Trophoblast cell (in vitro differentiated cells and primary cell): ENCODE measurements around the gene HCAR2.
A peak's percentile ranks its signal among the peaks of the same experiment; 100 is the strongest.
"Not testable (repeated sequence)": the region's sequence is repeated elsewhere in the genome, so short reads cannot be mapped to it uniquely, and the experiment has no call there.

Source experiments
- DNase-seq, 2 donors: peaks; one replicate each; pipeline ENCODE4 v3.0.0-alpha.2; 2016
- H2AFZ ChIP-seq: 2 replicates; pipeline ENCODE4 v1.6.1; 2013; ENCODE audit warnings: low read length, moderate library complexity, mild to moderate bottlenecking; ENCODE audit not compliant: insufficient read depth, poor library complexity
- H2AK5ac ChIP-seq: 2 replicates; pipeline ENCODE4 v1.6.1; 2013; ENCODE audit warnings: mild to moderate bottlenecking, low read length
- H2BK120ac ChIP-seq: 2 replicates; pipeline ENCODE4 v1.6.1; 2013; ENCODE audit warnings: low read length, mild to moderate bottlenecking, moderate library complexity; ENCODE audit not compliant: insufficient read depth, poor library complexity
- H2BK12ac ChIP-seq: 2 replicates; pipeline ENCODE4 v1.6.1; 2013; ENCODE audit warnings: mild to moderate bottlenecking, low read length, moderate library complexity
- H2BK5ac ChIP-seq: 2 replicates; pipeline ENCODE4 v1.6.1; 2013; ENCODE audit warnings: low read length, low read depth, moderate library complexity, mild to moderate bottlenecking; ENCODE audit not compliant: poor library complexity
- H3K14ac ChIP-seq: 2 replicates; pipeline ENCODE4 v1.6.1; 2013; ENCODE audit warnings: mild to moderate bottlenecking, low read length
- H3K18ac ChIP-seq: 2 replicates; pipeline ENCODE4 v1.6.1; 2013; ENCODE audit warnings: mild to moderate bottlenecking, low read length
- H3K23ac ChIP-seq: 2 replicates; pipeline ENCODE4 v1.6.1; 2013; ENCODE audit warnings: low read length
- H3K27ac ChIP-seq: 2 replicates; pipeline ENCODE4 v1.5.1; 2013; ENCODE audit warnings: low read depth, mild to moderate bottlenecking, inconsistent platforms, low read length, moderate library complexity
- H3K27me3 ChIP-seq: 2 replicates; pipeline ENCODE4 v1.6.1; 2013; ENCODE audit warnings: inconsistent platforms, mild to moderate bottlenecking, low read length, moderate library complexity; ENCODE audit not compliant: insufficient read depth
- H3K36me3 ChIP-seq, 2 experiments: 1 replicate in 1 of 2; 2 replicates in 1 of 2; pipeline ENCODE4 v1.6.1; 2013; ENCODE audit warnings: low read length in 2 of 2, mild to moderate bottlenecking in 2 of 2, moderate library complexity in 1 of 2; ENCODE audit not compliant: insufficient read depth in 2 of 2, control insufficient read depth in 1 of 2
- H3K4ac ChIP-seq: 2 replicates; pipeline ENCODE4 v1.6.1; 2013; ENCODE audit warnings: low read depth, mild to moderate bottlenecking, low read length, moderate library complexity
- H3K4me1 ChIP-seq, 2 experiments: 1 replicate in 1 of 2; 2 replicates in 1 of 2; pipeline ENCODE4 v1.6.1; 2013; ENCODE audit warnings: low read length in 2 of 2, mild to moderate bottlenecking in 2 of 2, moderate library complexity in 1 of 2; ENCODE audit not compliant: insufficient read depth in 2 of 2, control insufficient read depth in 1 of 2
- H3K4me2 ChIP-seq: 2 replicates; pipeline ENCODE4 v1.6.1; 2013; ENCODE audit warnings: inconsistent platforms, mild to moderate bottlenecking, low read length, moderate library complexity
- H3K4me3 ChIP-seq: 2 replicates; pipeline ENCODE4 v1.5.1; 2013; ENCODE audit warnings: mild to moderate bottlenecking, low read depth, low read length, inconsistent platforms
- H3K79me1 ChIP-seq: one replicate; pipeline ENCODE4 v1.6.1; 2013; ENCODE audit warnings: low read length
- H3K79me2 ChIP-seq: 2 replicates; pipeline ENCODE4 v1.6.1; 2013; ENCODE audit warnings: low read length, mild to moderate bottlenecking; ENCODE audit not compliant: control insufficient read depth, insufficient read depth, poor library complexity
- H3K9ac ChIP-seq: 2 replicates; pipeline ENCODE4 v1.6.1; 2013; ENCODE audit warnings: mild to moderate bottlenecking, low read length
- H3K9me3 ChIP-seq: 2 replicates; pipeline ENCODE4 v1.6.1; 2013; ENCODE audit warnings: low read depth, mild to moderate bottlenecking, control low read depth, inconsistent platforms, low read length; ENCODE audit not compliant: insufficient read depth
- H4K12ac ChIP-seq: 2 replicates; pipeline ENCODE4 v1.6.1; 2013; ENCODE audit warnings: low read depth, mild to moderate bottlenecking, low read length, moderate library complexity
- H4K8ac ChIP-seq: 2 replicates; pipeline ENCODE4 v1.6.1; 2013; ENCODE audit warnings: low read depth, mild to moderate bottlenecking, low read length, moderate library complexity
- H4K91ac ChIP-seq: one replicate; pipeline ENCODE4 v1.6.1; 2013; ENCODE audit warnings: low read depth, mild to moderate bottlenecking, low read length, moderate library complexity
- WGBS: extraction: QIAGEN DNeasy Blood & Tissue Kit; methylation state at CpG from one replicate; pipeline ENCODE4 v1.1.7; 2013; ENCODE audit warnings: missing lambda C conversion rate; ENCODE audit not compliant: insufficient read length, insufficient coverage; ENCODE audit errors: extremely low coverage; 5-methylcytosine and 5-hydroxymethylcytosine counted together

The HCAR2 gene

DNA sequence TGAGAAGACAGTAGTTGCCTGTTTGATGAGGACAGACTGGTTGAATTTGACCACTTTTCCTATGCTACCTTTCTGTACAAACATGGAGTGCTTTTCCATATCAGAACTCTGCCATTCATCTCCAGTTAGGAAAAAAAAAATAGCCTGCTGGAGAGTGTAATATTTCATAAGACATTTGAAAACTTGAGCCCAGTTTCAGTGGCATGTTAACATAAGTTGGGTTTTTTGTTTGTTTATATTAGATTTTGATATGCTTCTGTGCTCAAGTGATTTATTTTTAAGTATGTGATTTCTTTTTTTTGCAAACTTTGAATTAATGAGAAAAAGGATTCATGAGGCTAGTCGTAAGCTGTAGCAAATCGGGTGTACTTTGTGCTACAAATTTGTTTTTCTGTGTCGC, 684 bp upstream of the HCAR2 start:
- not testable (repeated sequence) for H3K79me1 ChIP-seq, H3K4me3 ChIP-seq, H3K9me3 ChIP-seq, H2BK12ac ChIP-seq, H3K79me2 ChIP-seq, H3K4me2 ChIP-seq, H3K4me1 ChIP-seq, H2BK5ac ChIP-seq, H3K4ac ChIP-seq, DNase-seq, H2AK5ac ChIP-seq, H3K9ac ChIP-seq, H3K27ac ChIP-seq, H4K91ac ChIP-seq, H3K18ac ChIP-seq, H2AFZ ChIP-seq, H3K23ac ChIP-seq, H3K36me3 ChIP-seq, H4K8ac ChIP-seq, H2BK120ac ChIP-seq, H3K14ac ChIP-seq, H3K27me3 ChIP-seq, H4K12ac ChIP-seq
- no CpG with 5 or more reads among the region's 3 CpGs for WGBS

DNA sequence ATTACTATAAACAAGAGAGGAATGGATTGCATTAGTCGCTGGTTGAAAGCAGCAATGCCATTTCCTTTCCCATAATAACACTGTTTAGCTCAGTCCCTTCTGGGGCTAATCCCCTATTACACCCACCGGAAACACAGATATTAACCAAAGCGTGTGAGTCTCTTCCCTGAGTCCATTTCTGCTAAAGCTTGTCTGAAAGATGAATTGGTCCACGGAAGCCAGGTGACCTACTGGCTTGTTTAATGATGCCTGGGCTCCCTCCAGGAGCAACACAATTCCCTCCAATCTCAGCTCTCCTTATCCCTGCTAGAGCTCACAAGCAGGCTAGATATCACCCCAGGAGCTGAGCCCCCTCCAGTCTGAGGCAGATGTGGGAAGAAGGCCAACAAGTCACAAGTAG, 1.7 kb downstream of the HCAR2 start:
- not testable (repeated sequence) for H3K4me1 ChIP-seq, H4K8ac ChIP-seq, DNase-seq, H2BK120ac ChIP-seq, H2AFZ ChIP-seq, H3K27me3 ChIP-seq, H3K23ac ChIP-seq, H3K4me3 ChIP-seq, H3K27ac ChIP-seq, H3K79me1 ChIP-seq, H4K12ac ChIP-seq, H3K9me3 ChIP-seq, H2BK12ac ChIP-seq, H3K4me2 ChIP-seq, H3K14ac ChIP-seq, H4K91ac ChIP-seq, H3K9ac ChIP-seq, H3K18ac ChIP-seq, H3K79me2 ChIP-seq, H2AK5ac ChIP-seq, H2BK5ac ChIP-seq, H3K36me3 ChIP-seq, H3K4ac ChIP-seq
- WGBS, result no CpG with 5 or more reads among the region's 4 CpGs

DNA sequence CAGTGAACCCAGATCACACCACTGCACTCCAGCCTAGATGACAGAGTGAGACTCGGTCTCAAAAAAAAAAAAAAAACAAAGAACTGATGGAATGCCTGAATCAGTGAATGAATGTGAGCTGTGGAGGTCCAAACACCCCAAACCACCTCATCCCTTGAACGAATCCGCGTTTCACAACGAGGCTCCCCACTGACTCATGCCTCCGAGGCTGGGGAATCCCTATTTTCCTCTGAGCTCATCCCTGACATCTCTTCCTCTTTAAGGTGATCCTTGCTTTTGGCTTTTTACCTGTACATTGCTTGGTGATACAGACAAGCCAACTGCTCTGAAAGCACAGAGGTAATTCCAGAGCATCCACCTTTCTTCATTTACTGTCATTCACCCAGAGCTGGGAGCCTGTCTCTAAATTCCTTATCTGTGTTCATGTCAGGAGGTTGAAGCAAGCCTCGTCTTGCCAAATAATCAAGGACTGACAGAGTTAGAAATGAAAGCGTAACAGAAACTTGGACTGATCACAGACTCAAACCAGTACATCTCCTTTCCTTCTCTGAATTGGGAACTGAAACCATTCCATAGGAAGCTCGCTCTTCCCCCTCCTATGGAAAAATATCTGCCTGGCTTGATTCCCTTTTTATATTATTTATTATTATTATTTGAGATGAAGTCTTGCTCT, 3.0 kb downstream of the HCAR2 start:
- H3K79me1 ChIP-seq, H2AK5ac ChIP-seq, H3K14ac ChIP-seq, H3K4ac ChIP-seq, H3K27me3 ChIP-seq, H3K4me2 ChIP-seq, H3K23ac ChIP-seq, H4K12ac ChIP-seq, H2BK120ac ChIP-seq, H2AFZ ChIP-seq, H3K9ac ChIP-seq, H3K9me3 ChIP-seq, DNase-seq, H2BK5ac ChIP-seq, H3K79me2 ChIP-seq, H2BK12ac ChIP-seq, H3K36me3 ChIP-seq, H4K8ac ChIP-seq, H3K18ac ChIP-seq, H3K27ac ChIP-seq, H4K91ac ChIP-seq, H3K4me3 ChIP-seq: not testable (repeated sequence)
- H3K4me1 ChIP-seq, result peaks cover 6 to 10% of the 10 kb centered on the region in 2 experiments
- no CpG with 5 or more reads among the region's 9 CpGs for WGBS

DNA sequence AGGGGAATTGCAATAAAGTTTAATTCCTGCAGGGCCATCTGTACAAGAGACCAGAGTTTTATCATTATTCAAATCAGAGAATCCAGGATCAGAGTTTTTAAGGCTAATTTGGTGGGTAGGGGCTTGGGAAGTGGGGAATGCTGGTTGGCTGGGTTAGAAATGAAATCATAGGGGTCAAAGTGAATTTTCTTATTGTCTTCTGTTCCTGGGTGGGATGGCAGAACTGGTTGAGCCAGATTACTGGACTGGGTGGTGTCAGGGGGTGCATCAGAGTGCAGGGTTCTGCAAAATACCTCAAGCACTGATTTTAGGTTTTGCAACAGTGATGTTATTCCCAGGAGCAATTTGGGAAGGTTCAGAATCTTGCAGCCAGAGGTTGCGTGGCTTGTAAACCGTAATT, 6.2 kb downstream of the HCAR2 start:
- no CpG with 5 or more reads among the region's 2 CpGs for WGBS

More for the DNA sequence above, 6.2 kb downstream of the HCAR2 start:
- not testable (repeated sequence) for H3K9me3 ChIP-seq, H3K79me1 ChIP-seq, H4K91ac ChIP-seq, H3K18ac ChIP-seq, H2AK5ac ChIP-seq, H2BK12ac ChIP-seq, H4K8ac ChIP-seq, H4K12ac ChIP-seq, H2BK5ac ChIP-seq, H3K9ac ChIP-seq, H3K4me3 ChIP-seq, H2BK120ac ChIP-seq, H3K14ac ChIP-seq, H3K27me3 ChIP-seq, H3K4ac ChIP-seq, H3K23ac ChIP-seq, H2AFZ ChIP-seq, H3K36me3 ChIP-seq, H3K79me2 ChIP-seq
- peak overlapping the region; percentile 41 for H3K4me2 ChIP-seq
- peaks cover 11% of the 10 kb centered on the region in 2 experiments for H3K4me1 ChIP-seq
- DNase-seq, result peak; percentile 39 to 77
- peak overlapping the region; percentile 77 for H3K27ac ChIP-seq
